ENCODE results near the gene PTH2.
A peak's percentile ranks its signal among the peaks of the same experiment; 100 is the strongest.
"Not testable (repeated sequence)": the region's sequence is repeated elsewhere in the genome, so short reads cannot be mapped to it uniquely, and the experiment has no call there.

The PTH2 gene

GRCh38 chr19:49447485-49448431, 24.5 kb upstream of the PTH2 start:
- no peak for DNase-seq

- DNase-seq = no peak
These were observed 22.8 kb upstream of the PTH2 start for GRCh38 chr19:49445997-49446396.

- DNase-seq = not testable (repeated sequence)
These were observed 21.0 kb upstream of the PTH2 start for GRCh38 chr19:49444100-49444700.

GRCh38 chr19:49443366-49444099, 20.3 kb upstream of the PTH2 start:
- peak; percentile 98 for DNase-seq

- peak; percentile 80 for DNase-seq
These were observed 19.6 kb upstream of the PTH2 start for GRCh38 chr19:49442771-49443365.

GRCh38 chr19:49442354-49442753, 19.1 kb upstream of the PTH2 start:
- peak; percentile 37 for DNase-seq

- no peak for DNase-seq
These were observed 18.7 kb upstream of the PTH2 start for GRCh38 chr19:49441960-49442350.

- DNase-seq = peak; percentile 74
These were observed 18.1 kb upstream of the PTH2 start, which contains the start of gene SLC17A7 for GRCh38 chr19:49441210-49441959. Gene SLC17A7, minus strand, starts transcription at chr19:49441527. Its CDS starts 148 bp downstream, at chr19:49441379.

- DNase-seq = no peak
These were observed 17.4 kb upstream of the PTH2 start for GRCh38 chr19:49440439-49441209.

GRCh38 chr19:49439836-49440235, 16.6 kb upstream of the PTH2 start:
- DNase-seq = no peak

- no peak for DNase-seq
These were observed 15.0 kb upstream of the PTH2 start for GRCh38 chr19:49438261-49438660.

- peak; percentile 54 for DNase-seq
These were observed 14.0 kb upstream of the PTH2 start for GRCh38 chr19:49437231-49437630.

- DNase-seq = no peak
These were observed 13.3 kb upstream of the PTH2 start for GRCh38 chr19:49436381-49437017.

- no peak for DNase-seq
These were observed 12.4 kb upstream of the PTH2 start for GRCh38 chr19:49435670-49436069.

- no peak for DNase-seq
These were observed 11.8 kb upstream of the PTH2 start for GRCh38 chr19:49434907-49435583.

- DNase-seq = no peak
These were observed 10.1 kb upstream of the PTH2 start for GRCh38 chr19:49433240-49433901.

GRCh38 chr19:49432141-49433073, 9.2 kb upstream of the PTH2 start:
- DNase-seq = no peak

- DNase-seq = no peak
These were observed 8.1 kb upstream of the PTH2 start for GRCh38 chr19:49431330-49431749.
